Peyer's patch (tissue), 4 donors: ENCODE data around the gene MAN2A1. TPM values are rescaled to one million over a fixed set of nuclear protein-coding genes. Genes with fewer than 3 reads are reported as not detected.
A peak's percentile ranks its signal among the peaks of the same experiment; 100 is the strongest.

Experiments used
- DNase-seq, 3 donors: peaks; one replicate each; pipeline ENCODE4 v3.0.0-alpha.2; 2017 to 2019
- H3K27ac ChIP-seq, 4 donors: fragments of 200-600 bp; sonication (generic); one replicate each; pipeline ENCODE4 v1.5.1; 2016 to 2019
- H3K27me3 ChIP-seq, 2 donors: fragments of 200-600 bp; sonication (generic); one replicate each; pipeline ENCODE4 v1.5.1; 2019
- H3K36me3 ChIP-seq, 3 donors: fragments of 200-600 bp; sonication (generic); one replicate each; pipeline ENCODE4 v1.5.1; 2016 to 2019
- H3K4me1 ChIP-seq, 4 donors: fragments of 200-600 bp; sonication (generic); one replicate each; pipeline ENCODE4 v1.5.1; 2016 to 2019
- H3K4me3 ChIP-seq, 4 donors: fragments of 200-600 bp; sonication (generic); 1 replicate in 3 of 4; 2 replicates in 1 of 4; pipeline ENCODE4 v1.5.1; 2016 to 2019; ENCODE audit warnings: mild to moderate bottlenecking in 1 of 4
- H3K9me3 ChIP-seq, 4 donors: fragments of 200-600 bp; sonication (generic); one replicate each; pipeline ENCODE4 v1.5.1; 2016 to 2019; ENCODE audit warnings: mild to moderate bottlenecking in 1 of 4
- CTCF ChIP-seq, 6 experiments: fragments of 450-650 bp in 4 of 6; fragments of 200-600 bp in 2 of 6; sonication (generic) in 1 of 6; IDR thresholded peaks; one replicate each; pipeline ENCODE4 v1.5.1; 2017 to 2019; ENCODE audit warnings: antibody characterized with exemption in 6 of 6, mild to moderate bottlenecking in 3 of 6, moderate library complexity in 1 of 6
- POLR2A ChIP-seq, 2 donors: fragments of 450-650 bp; IDR thresholded peaks; one replicate each; pipeline ENCODE4 v1.5.1; 2017; ENCODE audit warnings: antibody characterized with exemption in 2 of 2, mild to moderate bottlenecking in 2 of 2, moderate library complexity in 2 of 2
- total RNA-seq, 4 donors: library from RNA; depleted of rRNA; stranded (reverse); fragments of >200 nt; gene quantifications; one replicate each; pipeline ENCODE4 v1.1.0, GENCODE V29; 2016

MAN2A1 gene
- total RNA-seq, 4 donors from 2014 or later: 52.8 to 112 (median 95.3) TPM

- Histone ChIP-seq H3K27ac (peak overlapping the region in 2 of 4 donors; percentile 4 to 59), H3K4me3 (no peak overlapping the region), H3K4me1 (peaks cover 0 to 54% (median 17%) of the 10 kb centered on the region in 4 donors)
Measured at GRCh38 chr5:109693535-109694400, 4.0 kb downstream of the MAN2A1 start.

GRCh38 chr5:109694451-109694891, 4.7 kb downstream of the MAN2A1 start:
- Histone ChIP-seq H3K4me1 (peaks cover 0 to 54% (median 17%) of the 10 kb centered on the region in 4 donors), H3K4me3 (no peak overlapping the region), H3K27me3 (no peaks in the 10 kb centered on the region), H3K27ac (peak overlapping the region in 2 of 4 donors; percentile 59 to 68), H3K9me3 (no peaks in the 10 kb centered on the region), H3K36me3 (no peaks in the 10 kb centered on the region)
- no peak for DNase-seq
- TF ChIP-seq CTCF (IDR thresholded peaks at IDR 0.05): no peak
- TF ChIP-seq POLR2A (IDR thresholded peaks at IDR 0.05): no peak

More at GRCh38 chr5:109693535-109694400, 4.0 kb downstream of the MAN2A1 start:
- no peaks in the 10 kb centered on the region for H3K36me3 ChIP-seq
- TF ChIP-seq POLR2A (IDR thresholded peaks at IDR 0.05): no peak
- TF ChIP-seq CTCF (IDR thresholded peaks at IDR 0.05): no peak
- H3K27me3 ChIP-seq: no peaks in the 10 kb centered on the region
- no peaks in the 10 kb centered on the region for H3K9me3 ChIP-seq
- DNase-seq: no peak

GRCh38 chr5:109695005-109695926, 5.5 kb downstream of the MAN2A1 start:
- Histone ChIP-seq H3K4me1 (peaks cover 0 to 54% (median 17%) of the 10 kb centered on the region in 4 donors), H3K27me3 (no peaks in the 10 kb centered on the region), H3K27ac (peak overlapping the region; percentile 40 to 68 (median 54)), H3K4me3 (no peak overlapping the region), H3K36me3 (no peaks in the 10 kb centered on the region), H3K9me3 (no peaks in the 10 kb centered on the region)
- no peak for TF ChIP-seq CTCF (IDR thresholded peaks at IDR 0.05)
- TF ChIP-seq POLR2A (IDR thresholded peaks at IDR 0.05): no peak
- no peak for DNase-seq

- no peaks in the 10 kb centered on the region for H3K36me3 ChIP-seq
- H3K4me1 ChIP-seq: peaks cover 0 to 45% (median 12%) of the 10 kb centered on the region in 4 donors
- no peaks in the 10 kb centered on the region for H3K9me3 ChIP-seq
- H3K27me3 ChIP-seq: no peaks in the 10 kb centered on the region
- H3K27ac ChIP-seq: no peak overlapping the region
- H3K4me3 ChIP-seq: no peak overlapping the region
- TF ChIP-seq CTCF (IDR thresholded peaks at IDR 0.05) (no peak), POLR2A (IDR thresholded peaks at IDR 0.05) (no peak)
- DNase-seq: no peak
Measured at GRCh38 chr5:109697339-109697738, 7.6 kb downstream of the MAN2A1 start.

GRCh38 chr5:109700516-109701153, 10.9 kb downstream of the MAN2A1 start:
- Histone ChIP-seq H3K9me3 (no peaks in the 10 kb centered on the region), H3K27ac (no peak overlapping the region), H3K36me3 (no peaks in the 10 kb centered on the region), H3K4me3 (no peak overlapping the region), H3K4me1 (peaks cover 0 to 33% (median 3%) of the 10 kb centered on the region in 4 donors), H3K27me3 (no peaks in the 10 kb centered on the region)
- no peak for DNase-seq
- TF ChIP-seq POLR2A (IDR thresholded peaks at IDR 0.05) (no peak), CTCF (IDR thresholded peaks at IDR 0.05) (no peak)
